HG02943 (cell line): ENCODE measurements around the gene SCN1B.
"Not testable (repeated sequence)": the region's sequence is repeated elsewhere in the genome, so short reads cannot be mapped to it uniquely, and the experiment has no call there.

ENCODE experiments used
- ATAC-seq: cut with Tn5 transposase; IDR thresholded peaks from one replicate; pipeline ENCODE4 v1.9.1; 2021; ENCODE audit warnings: mild to moderate bottlenecking, low read depth, moderate library complexity; ENCODE audit not compliant: unreplicated experiment

Gene SCN1B

GRCh38 chr19:35051268-35051667, 21.0 kb downstream of the SCN1B start:
- not testable (repeated sequence) for ATAC-seq

- ATAC-seq = no peak
Observed at GRCh38 chr19:35051796-35052195, 21.5 kb downstream of the SCN1B start.

GRCh38 chr19:35052599-35053190, 22.4 kb downstream of the SCN1B start:
- no peak for ATAC-seq

- ATAC-seq = no peak
Observed at GRCh38 chr19:35053667-35054293, 23.5 kb downstream of the SCN1B start.

- ATAC-seq = no peak
Observed at GRCh38 chr19:35054626-35055025, 24.4 kb downstream of the SCN1B start.

GRCh38 chr19:35055715-35056179, 25.5 kb downstream of the SCN1B start:
- ATAC-seq = no peak

GRCh38 chr19:35056513-35057063, 26.3 kb downstream of the SCN1B start:
- ATAC-seq = no peak

- no peak for ATAC-seq
Observed at GRCh38 chr19:35058370-35058769, 28.1 kb downstream of the SCN1B start.

GRCh38 chr19:35059006-35059798, 28.9 kb downstream of the SCN1B start:
- ATAC-seq = no peak

GRCh38 chr19:35059799-35060091, 29.5 kb downstream of the SCN1B start:
- no peak for ATAC-seq

- no peak for ATAC-seq
Observed at GRCh38 chr19:35060160-35060855, 30.0 kb downstream of the SCN1B start.

- no peak for ATAC-seq
Observed at GRCh38 chr19:35061583-35062373, 31.5 kb downstream of the SCN1B start.

GRCh38 chr19:35062942-35063341, 32.7 kb downstream of the SCN1B start:
- no peak for ATAC-seq

GRCh38 chr19:35063940-35064818, 33.9 kb downstream of the SCN1B start:
- ATAC-seq = no peak

- no peak for ATAC-seq
Observed at GRCh38 chr19:35065574-35065973, 35.3 kb downstream of the SCN1B start.

GRCh38 chr19:35066121-35066520, 35.9 kb downstream of the SCN1B start:
- no peak for ATAC-seq

- ATAC-seq = peak; percentile 86
Observed at GRCh38 chr19:35066691-35067563, 36.7 kb downstream of the SCN1B start.

GRCh38 chr19:35068941-35069634, 38.8 kb downstream of the SCN1B start:
- no peak for ATAC-seq
